ENCODE data around the gene PTGES.

The PTGES gene

GRCh38 chr9:129714511-129715061 is 38.3 kb downstream of the PTGES start:
- DNase-seq, result no peak

GRCh38 chr9:129713402-129713679 is 39.5 kb downstream of the PTGES start:
- no peak for DNase-seq

GRCh38 chr9:129712634-129713401 is 40.0 kb downstream of the PTGES start:
- no peak for DNase-seq

- DNase-seq, result no peak
These were observed 42.7 kb downstream of the PTGES start for GRCh38 chr9:129710169-129710453.

GRCh38 chr9:129709438-129710168 is 43.2 kb downstream of the PTGES start:
- DNase-seq, result no peak

GRCh38 chr9:129708793-129709192 is 44.0 kb downstream of the PTGES start:
- no peak for DNase-seq

- DNase-seq, result no peak
These were observed 48.0 kb downstream of the PTGES start for GRCh38 chr9:129704807-129705206.

- no peak for DNase-seq
These were observed 49.0 kb downstream of the PTGES start for GRCh38 chr9:129703667-129704355.

- peak; percentile 2 for DNase-seq
These were observed 50.0 kb downstream of the PTGES start for GRCh38 chr9:129702589-129703520.

GRCh38 chr9:129701549-129701948 is 51.3 kb downstream of the PTGES start:
- DNase-seq, result no peak

GRCh38 chr9:129701054-129701453 is 51.8 kb downstream of the PTGES start:
- no peak for DNase-seq

GRCh38 chr9:129698254-129698757 is 54.5 kb downstream of the PTGES start:
- no peak for DNase-seq

- no peak for DNase-seq
These were observed 55.1 kb downstream of the PTGES start for GRCh38 chr9:129697656-129698253.

GRCh38 chr9:129696944-129697655 is 55.7 kb downstream of the PTGES start:
- peak; percentile 37 for DNase-seq

- DNase-seq, result no peak
These were observed 57.0 kb downstream of the PTGES start for GRCh38 chr9:129695870-129696269.

- no peak for DNase-seq
These were observed 58.6 kb downstream of the PTGES start for GRCh38 chr9:129694243-129694646.

GRCh38 chr9:129693741-129694140 is 59.1 kb downstream of the PTGES start:
- DNase-seq, result no peak

- no peak for DNase-seq
These were observed 60.3 kb downstream of the PTGES start for GRCh38 chr9:129692534-129692933.
